GM23338 (cell line): ENCODE results near the gene GNS. TPM values are rescaled to one million over a fixed set of nuclear protein-coding genes. Genes with fewer than 3 reads are reported as not detected.

Experiments
- ATAC-seq: fragments of 200-7000 bp; cut with Tn5 transposase; 3 replicates; pipeline ENCODE4 v1.9.1; 2020
- DNase-seq: peaks from one replicate; pipeline ENCODE4 v3.0.0-alpha.2; 2015; ENCODE audit warnings: low spot score
- H2AFZ ChIP-seq: fragments of 200-600 bp; sonication (generic); 2 replicates; pipeline ENCODE4 v1.8.0; 2016; ENCODE audit warnings: antibody characterized with exemption, mild to moderate bottlenecking, moderate library complexity
- H3F3A ChIP-seq: fragments of 200-600 bp; sonication (generic); replicated peaks from 2 replicates; pipeline ENCODE4 v1.8.0; 2017; ENCODE audit warnings: antibody characterized with exemption, mixed run types, low read depth
- H3K27ac ChIP-seq: fragments of 200-600 bp; sonication (generic); 2 replicates; pipeline ENCODE4 v1.6.1; 2016; ENCODE audit warnings: low read depth
- H3K27me3 ChIP-seq: fragments of 200-600 bp; sonication (generic); 2 replicates; pipeline ENCODE4 v1.8.0; 2016; ENCODE audit warnings: mild to moderate bottlenecking, mixed run types, moderate library complexity; ENCODE audit not compliant: insufficient read depth
- H3K36me3 ChIP-seq: fragments of 200-600 bp; sonication (generic); 2 replicates; pipeline ENCODE4 v1.8.0; 2016; ENCODE audit warnings: mild to moderate bottlenecking; ENCODE audit not compliant: insufficient read depth
- H3K4me1 ChIP-seq: fragments of 200-600 bp; sonication (generic); 2 replicates; pipeline ENCODE4 v1.8.0; 2016; ENCODE audit warnings: mild to moderate bottlenecking, moderate library complexity; ENCODE audit not compliant: insufficient read depth
- H3K4me2 ChIP-seq: fragments of 200-600 bp; sonication (generic); 2 replicates; pipeline ENCODE4 v1.7.1; 2017; ENCODE audit warnings: mixed run types
- H3K4me3 ChIP-seq: fragments of 200-600 bp; sonication (generic); 2 replicates; pipeline ENCODE4 v1.6.1; 2016; ENCODE audit warnings: mixed run types
- H3K79me2 ChIP-seq: fragments of 200-600 bp; sonication (generic); replicated peaks from 2 replicates; pipeline ENCODE4 v1.8.0; 2017; ENCODE audit warnings: mild to moderate bottlenecking; ENCODE audit not compliant: insufficient read depth
- H3K9me2 ChIP-seq: fragments of 200-600 bp; sonication (generic); 2 replicates; pipeline ENCODE4 v1.8.0; 2017; ENCODE audit not compliant: insufficient read depth
- H4K20me1 ChIP-seq: fragments of 200-600 bp; sonication (generic); replicated peaks from 2 replicates; pipeline ENCODE4 v1.8.0; 2017; ENCODE audit warnings: mild to moderate bottlenecking; ENCODE audit not compliant: insufficient read depth
- H3K27ac Mint-ChIP-seq: 2 replicates; pipeline ENCODE4 v1.8.0; 2020; ENCODE audit warnings: inconsistent platforms, mild to moderate bottlenecking, moderate library complexity, mixed read lengths
- H3K27me3 Mint-ChIP-seq: 3 replicates; pipeline ENCODE4 v1.8.0; 2022; ENCODE audit warnings: low read depth, mild to moderate bottlenecking, moderate library complexity, mixed read lengths, inconsistent platforms; ENCODE audit not compliant: insufficient read depth, poor library complexity
- H3K36me3 Mint-ChIP-seq: 3 replicates; pipeline ENCODE4 v1.8.0; 2021; ENCODE audit warnings: low read depth, mild to moderate bottlenecking, inconsistent platforms, moderate library complexity, mixed read lengths
- H3K4me1 Mint-ChIP-seq: 3 replicates; pipeline ENCODE4 v1.8.0; 2020; ENCODE audit warnings: mild to moderate bottlenecking, inconsistent platforms, mixed read lengths
- H3K4me3 Mint-ChIP-seq: 3 replicates; pipeline ENCODE4 v1.8.0; 2021; ENCODE audit warnings: moderate library complexity, mild to moderate bottlenecking, inconsistent platforms, mixed read lengths
- H3K9me3 Mint-ChIP-seq: 3 replicates; pipeline ENCODE4 v1.8.0; 2020; ENCODE audit warnings: moderate library complexity, mild to moderate bottlenecking, inconsistent platforms, mixed read lengths
- CREB1 ChIP-seq: fragments of 250-450 bp; sonication (Bioruptor Pico); IDR thresholded peaks from 2 replicates; pipeline ENCODE4 v1.5.0; 2020; ENCODE audit warnings: low read depth, mild to moderate bottlenecking, moderate library complexity
- CTCF ChIP-seq, 2 experiments: fragments of 200-600 bp in 1 of 2; sonication (generic) in 1 of 2; conservative IDR thresholded peaks; 2 replicates each; pipeline versions ENCODE4 v1.5.1 to v1.6.1; 2016 to 2017; ENCODE audit warnings: antibody characterized with exemption in 2 of 2, low read depth in 2 of 2, mild to moderate bottlenecking in 2 of 2, moderate library complexity in 1 of 2
- ETS1 ChIP-seq: IDR thresholded peaks from 2 replicates; pipeline ENCODE4 v1.6.1; 2016; ENCODE audit warnings: antibody characterized with exemption
- EZH2 ChIP-seq: fragments of 200-600 bp; sonication (generic); IDR thresholded peaks from one replicate; pipeline ENCODE4 v1.8.0; 2017; ENCODE audit warnings: antibody characterized with exemption, mild to moderate bottlenecking, low read depth; ENCODE audit not compliant: unreplicated experiment
- JUNB ChIP-seq: IDR thresholded peaks from one replicate; pipeline ENCODE4 v1.6.1; 2016; ENCODE audit warnings: antibody characterized with exemption; ENCODE audit not compliant: unreplicated experiment
- NANOG ChIP-seq: IDR thresholded peaks from 2 replicates; pipeline ENCODE4 v1.6.1; 2016; ENCODE audit warnings: antibody characterized with exemption, borderline replicate concordance
- REST ChIP-seq: IDR thresholded peaks from one replicate; pipeline ENCODE4 v1.6.1; 2018; ENCODE audit warnings: antibody characterized with exemption; ENCODE audit not compliant: unreplicated experiment
- STAT1 ChIP-seq: IDR thresholded peaks from one replicate; pipeline ENCODE4 v1.6.1; 2016; ENCODE audit warnings: antibody characterized with exemption; ENCODE audit not compliant: unreplicated experiment
- ZNF114 ChIP-seq: fragments of 250-450 bp; sonication (Bioruptor Pico); IDR thresholded peaks from 2 replicates; pipeline ENCODE4 v1.5.0; 2020; ENCODE audit warnings: mild to moderate bottlenecking, moderate library complexity
- polyA plus RNA-seq: library from polyadenylated mRNA; unstranded; fragments of >200 nt; fragmentation: Nextera tagmentation; extraction: Ambion mirVana; gene quantifications from 2 replicates; pipeline ENCODE4 v1.2.1, GENCODE V29; 2016
- total RNA-seq: library from RNA; depleted of rRNA; stranded (reverse); fragments of >200 nt; shearing (Covaris generic); gene quantifications from 2 replicates; pipeline ENCODE4 v1.2.3, GENCODE V29; 2014

The GNS gene
- total and polyA plus RNA-seq, 2 experiments from 2014 or later = 12.3 to 34.9 TPM

DNA sequence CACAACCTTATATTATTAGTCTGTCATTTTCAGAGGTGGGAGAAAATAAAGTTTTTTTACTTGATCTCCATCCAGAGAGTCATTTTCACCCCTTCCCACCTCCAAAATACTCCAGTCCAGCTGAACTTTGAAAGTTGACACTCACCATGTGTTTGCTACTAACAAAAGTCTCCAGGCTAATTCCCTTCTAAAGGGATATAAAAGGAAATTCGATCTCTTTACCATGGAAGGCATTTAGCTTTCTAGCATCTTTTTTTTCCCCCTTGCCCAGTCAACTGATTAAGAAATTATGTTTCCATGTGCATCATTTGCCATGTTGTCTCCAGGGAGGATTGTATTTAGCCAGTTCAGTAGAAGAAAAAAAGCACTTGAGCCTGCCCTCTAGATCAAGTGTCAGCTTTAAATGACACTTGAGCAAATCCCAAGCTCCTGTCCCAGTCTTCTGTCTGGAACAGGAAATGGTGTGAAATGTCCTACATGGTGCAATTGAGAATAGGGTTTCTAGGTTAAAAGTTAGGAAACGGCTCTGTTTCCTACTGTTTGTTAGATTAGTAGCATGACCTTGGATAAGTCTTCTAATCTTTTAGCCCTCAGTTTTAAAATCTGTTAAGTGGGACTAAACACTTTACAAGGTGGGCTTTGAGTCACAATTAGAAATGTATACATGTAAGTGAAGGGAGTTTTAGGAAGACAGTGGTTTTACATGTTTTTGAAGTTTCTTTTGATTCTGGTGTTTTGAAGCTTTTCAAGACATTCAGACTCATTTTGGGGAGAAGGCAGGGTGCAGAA is 67.2 kb downstream of the GNS start:
- peaks cover 18% of the 10 kb centered on the region for H3K79me2 ChIP-seq
- H3K36me3 Mint-ChIP-seq = peaks cover 38% of the 10 kb centered on the region
- H3K4me3 Mint-ChIP-seq = peak overlapping the region; percentile 54

More for the DNA sequence above, 67.2 kb downstream of the GNS start:
- peaks cover 7% of the 10 kb centered on the region for H3K27me3 Mint-ChIP-seq
- H3K9me3 Mint-ChIP-seq = no peaks in the 10 kb centered on the region; the same call in 2 of the 3 replicates
- Histone ChIP-seq H3K27me3 (no peaks in the 10 kb centered on the region), H3F3A (0 out of 2 replicates have a peak, but pooled peaks cover 7% of the 10 kb centered on the region), H3K4me1 (peaks cover 47% of the 10 kb centered on the region), H3K27ac (peak overlapping the region; percentile 9), H3K4me3 (peak overlapping the region; percentile 41), H3K9me2 (no peaks in the 10 kb centered on the region), H2AFZ (no peak overlapping the region), H4K20me1 (0 out of 2 replicates have a peak, but pooled peaks cover 5% of the 10 kb centered on the region), H3K4me2 (peak overlapping the region; percentile 74), H3K36me3 (0 out of 2 replicates have a peak, but pooled peaks cover 5% of the 10 kb centered on the region)
- peaks cover 60% of the 10 kb centered on the region for H3K4me1 Mint-ChIP-seq
- ATAC-seq (peak; percentile 18), DNase-seq (peak; percentile 58)
- TF ChIP-seq ETS1 (no peak), STAT1 (no peak), REST (no peak), CREB1 (CRISPR knock-in tag) (no peak), ZNF114 (CRISPR knock-in tag) (no peak), CTCF (conservative IDR thresholded peaks at IDR 0.05; ENCODE audit: low read depth in 2 of 2) (no peak), JUNB (no peak), EZH2 (no peak), NANOG (no peak)
- peak overlapping the region; percentile 93 for H3K27ac Mint-ChIP-seq
